ENCODE measurements around the gene DGKA. TPM values are rescaled to one million over a fixed set of nuclear protein-coding genes. Genes with fewer than 3 reads are reported as not detected.

DGKA gene
- total RNA-seq, 1 experiment from 2014 or later: 25.9 TPM

DNA sequence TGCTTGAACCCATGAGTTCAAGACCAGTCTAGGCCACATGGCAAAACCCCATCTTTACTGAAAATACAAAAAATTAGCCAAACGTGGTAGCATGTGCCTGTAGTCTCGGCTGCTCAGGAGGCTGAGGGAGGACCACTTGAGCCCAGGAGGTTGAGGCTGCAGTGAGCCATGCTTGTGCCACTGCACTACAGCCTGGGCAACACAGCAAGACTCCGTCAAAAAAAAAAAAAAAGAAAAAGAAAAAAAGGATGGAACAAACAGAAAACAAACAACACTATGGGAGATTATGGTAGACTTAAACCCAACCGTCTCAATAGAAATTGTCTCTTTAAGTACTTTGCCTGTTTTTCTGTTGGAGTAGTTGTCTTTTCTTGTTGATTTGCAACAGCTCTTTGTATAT lies 39.7 kb upstream of the DGKA start:
- Mint-ChIP-seq H3K36me3 (ENCODE audit: insufficient read depth in 1 of 3, low read depth in 3 of 3) (0 out of 7 replicates have a peak, but pooled peaks cover 0 to 2% (median 0%) of the 10 kb centered on the region in 3 experiments), H3K4me1 (no peaks in the 10 kb centered on the region), H3K27ac (no peak overlapping the region), H3K4me3 (no peak overlapping the region), H3K9me3 (no peaks in the 10 kb centered on the region; a peak in 1 of 5 replicates), H3K27me3 (ENCODE audit: low read depth) (no peaks in the 10 kb centered on the region)
- TF ChIP-seq, protein P1, sequence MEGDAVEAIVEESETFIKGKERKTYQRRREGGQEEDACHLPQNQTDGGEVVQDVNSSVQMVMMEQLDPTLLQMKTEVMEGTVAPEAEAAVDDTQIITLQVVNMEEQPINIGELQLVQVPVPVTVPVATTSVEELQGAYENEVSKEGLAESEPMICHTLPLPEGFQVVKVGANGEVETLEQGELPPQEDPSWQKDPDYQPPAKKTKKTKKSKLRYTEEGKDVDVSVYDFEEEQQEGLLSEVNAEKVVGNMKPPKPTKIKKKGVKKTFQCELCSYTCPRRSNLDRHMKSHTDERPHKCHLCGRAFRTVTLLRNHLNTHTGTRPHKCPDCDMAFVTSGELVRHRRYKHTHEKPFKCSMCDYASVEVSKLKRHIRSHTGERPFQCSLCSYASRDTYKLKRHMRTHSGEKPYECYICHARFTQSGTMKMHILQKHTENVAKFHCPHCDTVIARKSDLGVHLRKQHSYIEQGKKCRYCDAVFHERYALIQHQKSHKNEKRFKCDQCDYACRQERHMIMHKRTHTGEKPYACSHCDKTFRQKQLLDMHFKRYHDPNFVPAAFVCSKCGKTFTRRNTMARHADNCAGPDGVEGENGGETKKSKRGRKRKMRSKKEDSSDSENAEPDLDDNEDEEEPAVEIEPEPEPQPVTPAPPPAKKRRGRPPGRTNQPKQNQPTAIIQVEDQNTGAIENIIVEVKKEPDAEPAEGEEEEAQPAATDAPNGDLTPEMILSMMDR (conservative IDR thresholded peaks at IDR 0.05): no peak
- Histone ChIP-seq H3K23ac (ENCODE audit: insufficient read length, low read depth, low read length) (no peak overlapping the region), H2BK5ac (ENCODE audit: insufficient read length, low read length) (no peak overlapping the region), H2BK12ac (ENCODE audit: insufficient read length, low read depth, low read length) (no peak overlapping the region), H3K9ac (ENCODE audit: extremely low read depth, insufficient read length, low read length) (no peak overlapping the region), H3K4ac (ENCODE audit: low read depth, low read length) (no peak overlapping the region), H4K91ac (ENCODE audit: insufficient read length, low read depth, low read length) (no peak overlapping the region), H2BK120ac (ENCODE audit: low read depth, low read length, poor library complexity, severe bottlenecking) (no peak overlapping the region), H4K20me1 (ENCODE audit: control insufficient read depth, insufficient read depth, insufficient read length) (no peaks in the 10 kb centered on the region), H3K79me1 (ENCODE audit: insufficient read depth, low read depth, low read length, poor library complexity, severe bottlenecking) (no peaks in the 10 kb centered on the region), H3K27ac (ENCODE audit: insufficient read length, low read depth, low read length) (no peak overlapping the region), H3K14ac (ENCODE audit: insufficient read depth, low read length) (no peak overlapping the region), H3K4me2 (ENCODE audit: insufficient read depth, insufficient read length, low read length) (no peak overlapping the region), H3K56ac (ENCODE audit: insufficient read length, low read depth, low read length) (no peak overlapping the region), H2BK20ac (ENCODE audit: low read depth, low read length, poor library complexity, severe bottlenecking) (no peak overlapping the region), H3K9me3 (ENCODE audit: control insufficient read depth, low read depth, low read length) (no peaks in the 10 kb centered on the region), H3K79me2 (ENCODE audit: insufficient read depth, low read length) (no peaks in the 10 kb centered on the region), H3T11ph (ENCODE audit: low read length) (no peak overlapping the region), H2AFZ (ENCODE audit: low read length) (no peak overlapping the region), H2BK15ac (ENCODE audit: low read depth, low read length) (no peak overlapping the region), H3K23me2 (ENCODE audit: insufficient read length, low read depth, low read length, poor library complexity, severe bottlenecking) (no peaks in the 10 kb centered on the region), H3K4me1 (ENCODE audit: insufficient read depth, low read length) (no peaks in the 10 kb centered on the region), H3K27me3 (ENCODE audit: insufficient read depth, low read length) (no peaks in the 10 kb centered on the region), H3K18ac (ENCODE audit: insufficient read length, low read depth, low read length) (no peak overlapping the region), H2AK5ac (ENCODE audit: insufficient read length, low read length) (no peak overlapping the region), H4K8ac (replicated peaks; ENCODE audit: insufficient read length, low read depth, low read length) (no peak overlapping the region), H4K5ac (ENCODE audit: insufficient read length, low read depth, low read length) (no peak overlapping the region)
- no CpG with 5 or more reads among the region's 4 CpGs for WGBS (ENCODE audit: extremely low coverage, insufficient read length, low lambda C conversion rate)
- no peak for DNase-seq

All from H9 (cell line).